GM10847 (cell line): ENCODE results near the gene ADGRA3.

Experiments
- POLR2A ChIP-seq: IDR thresholded peaks from 2 replicates; pipeline ENCODE4 v1.6.1; 2011; ENCODE audit not compliant: insufficient read length; ENCODE audit errors: extremely low read depth

The ADGRA3 gene

GRCh38 chr4:22477813-22478182 lies 38.1 kb downstream of the ADGRA3 start:
- TF ChIP-seq POLR2A, result no peak

DNA sequence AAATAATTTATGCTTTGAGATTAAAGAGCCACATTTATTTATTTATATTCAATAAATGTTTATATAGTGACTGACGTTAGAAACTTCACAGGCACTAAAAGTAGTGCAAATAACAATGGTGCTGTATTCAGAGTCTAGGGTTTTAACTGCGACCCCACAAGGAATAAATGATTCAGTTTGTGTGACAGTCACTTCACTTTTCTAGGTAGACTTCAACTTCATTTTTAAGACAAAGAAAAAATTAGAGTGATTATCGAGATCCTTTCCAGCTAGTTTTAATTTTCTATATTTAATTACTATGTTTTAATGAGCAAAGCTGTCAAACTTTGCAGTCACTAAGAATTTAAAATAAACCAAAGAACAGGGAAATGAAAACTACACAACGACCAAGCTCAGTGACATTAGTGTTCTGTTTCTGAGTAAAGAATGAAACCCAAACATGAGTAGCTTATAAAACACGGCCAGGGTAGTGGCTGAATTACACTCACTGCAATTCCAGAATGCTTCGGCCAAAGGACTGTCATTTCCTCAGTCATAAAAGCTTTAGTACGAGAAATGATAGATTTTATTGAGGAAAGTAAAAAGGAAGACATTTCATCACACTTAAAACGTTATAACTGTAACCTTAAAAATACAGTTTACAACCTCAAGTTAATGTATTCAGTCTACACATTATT lies 38.6 kb downstream of the ADGRA3 start:
- TF ChIP-seq POLR2A, result no peak

GRCh38 chr4:22476011-22476410 lies 39.9 kb downstream of the ADGRA3 start:
- TF ChIP-seq POLR2A, result no peak

- TF ChIP-seq POLR2A, result no peak
Observed at GRCh38 chr4:22474636-22475310, 41.1 kb downstream of the ADGRA3 start.

DNA sequence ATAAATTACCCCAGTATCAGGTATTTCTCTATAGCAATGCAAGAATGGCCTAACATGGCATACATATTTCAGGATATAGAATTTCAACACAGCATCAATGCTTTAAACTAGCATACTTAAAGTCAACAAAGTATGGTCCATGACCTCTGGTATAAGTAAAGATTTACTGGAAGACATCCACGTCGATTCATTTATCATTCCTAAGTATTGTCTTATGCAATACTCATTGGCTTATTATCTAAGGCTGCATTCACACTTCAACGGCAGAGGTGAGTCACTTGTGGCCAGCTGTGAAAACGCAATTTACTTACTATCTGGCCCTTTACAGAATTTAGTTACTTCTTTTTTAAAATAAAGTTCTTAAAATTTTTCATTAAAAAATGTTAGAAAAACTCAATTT lies 42.6 kb downstream of the ADGRA3 start:
- TF ChIP-seq POLR2A, result no peak

- no peak for TF ChIP-seq POLR2A
Observed at GRCh38 chr4:22471999-22472461, 43.8 kb downstream of the ADGRA3 start.

DNA sequence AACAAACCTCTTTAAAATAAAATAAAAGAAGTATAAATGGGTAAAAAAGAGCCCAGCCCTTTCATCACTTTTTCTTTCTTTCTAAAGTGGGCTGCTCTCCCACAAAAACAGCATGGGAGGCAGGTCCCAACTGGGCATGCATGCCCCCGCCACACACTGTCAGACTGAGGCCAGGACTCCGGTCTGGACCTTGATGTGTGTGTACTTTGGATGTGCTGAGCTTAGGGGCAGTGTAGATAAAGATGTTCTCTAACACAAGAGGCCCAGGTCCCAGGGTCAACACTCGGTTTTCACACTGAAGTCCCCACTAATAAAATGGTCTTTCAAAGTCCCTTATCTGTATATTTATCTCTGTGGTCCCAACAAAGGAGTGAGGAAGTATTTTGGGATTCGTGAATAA lies 44.4 kb downstream of the ADGRA3 start:
- TF ChIP-seq POLR2A, result no peak

- TF ChIP-seq POLR2A, result no peak
Observed at GRCh38 chr4:22466581-22466980, 49.3 kb downstream of the ADGRA3 start.

DNA sequence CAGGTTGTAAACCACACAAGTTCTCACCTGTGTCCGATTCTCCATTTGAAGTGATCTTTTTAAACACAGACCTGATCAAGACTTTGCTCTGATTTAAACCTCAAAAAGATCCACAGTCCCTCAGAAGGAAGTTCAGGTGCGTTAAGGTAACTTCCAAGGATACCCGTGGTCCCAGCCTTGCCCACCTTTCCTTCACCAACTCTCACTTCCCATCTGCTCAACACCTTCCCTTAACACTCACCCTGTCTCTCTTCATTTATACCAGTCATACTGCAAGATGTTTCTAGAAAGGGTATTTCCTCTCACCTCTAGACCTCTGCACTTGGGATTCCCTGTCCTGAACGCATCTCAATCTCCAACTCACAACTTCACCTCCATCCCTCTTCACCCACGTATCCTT lies 49.9 kb downstream of the ADGRA3 start:
- no peak for TF ChIP-seq POLR2A

DNA sequence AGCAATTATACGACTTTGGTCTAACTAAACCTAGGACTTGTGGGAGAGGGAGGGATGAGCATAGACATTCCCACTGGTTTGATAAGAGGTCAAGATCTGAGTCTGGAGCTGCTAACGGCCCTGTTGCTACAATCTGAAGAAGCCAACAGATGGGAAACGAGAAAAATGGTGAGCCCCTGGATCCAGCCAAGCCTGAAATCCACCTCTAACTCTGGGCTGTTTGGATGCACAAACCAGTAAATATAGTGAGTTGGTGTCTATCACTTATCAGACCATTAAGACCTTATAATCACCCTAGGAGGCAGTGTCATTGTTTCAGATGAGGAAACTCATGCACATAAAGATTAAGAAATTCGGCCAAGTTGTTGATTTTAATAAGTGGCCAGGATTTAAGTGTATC lies 50.5 kb downstream of the ADGRA3 start:
- TF ChIP-seq POLR2A, result no peak

DNA sequence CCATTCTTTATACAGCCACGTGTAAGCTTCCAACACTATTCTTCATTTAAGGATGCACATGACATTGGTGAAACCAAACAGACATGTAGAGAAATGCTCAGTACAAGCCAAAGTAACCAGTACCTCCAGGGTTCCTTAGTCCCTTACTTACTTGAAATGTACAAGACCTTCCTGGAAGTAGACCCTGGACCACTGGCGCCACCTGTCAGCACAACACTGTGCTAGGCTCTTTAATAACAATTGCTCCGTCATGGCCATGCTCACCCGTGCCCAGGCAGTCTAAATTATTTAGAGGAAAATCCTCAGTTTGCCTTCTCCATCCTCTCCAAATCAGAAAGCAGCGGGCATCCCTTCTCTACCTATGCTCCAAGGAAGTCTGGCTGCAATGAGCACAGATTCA lies 52.7 kb downstream of the ADGRA3 start:
- TF ChIP-seq POLR2A, result no peak

- no peak for TF ChIP-seq POLR2A
Observed at GRCh38 chr4:22462688-22463087, 53.2 kb downstream of the ADGRA3 start.

DNA sequence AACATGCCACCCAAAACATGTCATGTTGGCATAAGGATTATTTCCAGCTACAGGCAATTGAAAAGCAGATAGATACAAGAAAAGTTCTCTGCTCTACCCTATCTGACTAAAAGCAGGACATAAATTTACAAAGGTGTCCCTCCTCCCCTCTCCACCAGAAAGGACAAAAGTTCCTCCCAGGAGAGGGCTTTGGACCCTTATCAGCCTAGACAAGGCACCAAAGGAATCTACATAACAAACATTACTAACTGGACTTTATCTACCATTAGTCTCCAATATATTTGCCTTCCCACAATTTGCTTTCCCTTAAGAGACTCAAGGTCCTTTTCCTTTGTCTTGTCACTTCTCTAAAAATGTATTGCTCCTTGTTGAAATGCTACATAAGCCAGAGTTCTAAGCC lies 55.6 kb downstream of the ADGRA3 start:
- TF ChIP-seq POLR2A, result no peak

GRCh38 chr4:22458098-22458497 lies 57.8 kb downstream of the ADGRA3 start:
- no peak for TF ChIP-seq POLR2A

- TF ChIP-seq POLR2A, result no peak
Observed at GRCh38 chr4:22457348-22457747, 58.5 kb downstream of the ADGRA3 start.

GRCh38 chr4:22456291-22456690 lies 59.6 kb downstream of the ADGRA3 start:
- TF ChIP-seq POLR2A, result no peak

DNA sequence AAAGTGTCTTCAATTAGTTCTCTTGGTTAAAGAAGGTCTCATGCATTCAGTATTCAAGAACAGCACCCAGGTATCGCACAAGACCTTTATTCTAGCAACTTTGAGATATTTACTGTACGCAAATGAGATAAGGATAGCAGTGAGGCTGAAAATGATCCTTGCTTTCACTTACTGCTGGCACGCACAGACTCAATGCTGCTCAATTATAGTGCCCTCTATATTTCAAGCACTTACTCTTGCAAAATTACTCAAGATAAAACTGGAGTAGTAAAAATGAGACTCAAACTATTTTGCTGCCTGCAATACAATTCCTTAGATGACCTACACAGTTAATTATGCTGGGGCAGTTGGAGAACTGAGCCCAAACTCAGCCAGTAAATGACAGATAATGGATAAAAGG lies 60.9 kb downstream of the ADGRA3 start:
- no peak for TF ChIP-seq POLR2A
